GM12892 (cell line): ENCODE measurements around the gene IL3.

Experiments
- POLR2A ChIP-seq: IDR thresholded peaks from 2 replicates; pipeline ENCODE4 v1.6.1; 2011; ENCODE audit warnings: low read depth, low read length, control low read depth
- POLR2AphosphoS5 ChIP-seq: IDR thresholded peaks from 2 replicates; pipeline ENCODE4 v1.6.1; 2011; ENCODE audit warnings: low read depth, low read length, control low read depth

- TF ChIP-seq POLR2A (0 out of 2 replicates have a peak, but pooled peaks have one; percentile 7), POLR2AphosphoS5 (no peak; the same call in 1 of the 2 replicates)
Measured at GRCh38 chr5:132102944-132103331, 42.5 kb downstream of the IL3 start.
